Esophagus muscularis mucosa (tissue), 4 donors: ENCODE measurements around the gene FDPS. TPM values are rescaled to one million over a fixed set of nuclear protein-coding genes. Genes with fewer than 3 reads are reported as not detected.
A peak's percentile ranks its signal among the peaks of the same experiment; 100 is the strongest.

Experiments used
- DNase-seq: peaks from one replicate; pipeline ENCODE4 v3.0.0-alpha.2; 2017; ENCODE audit errors: extremely low spot score
- H3K27ac ChIP-seq, 4 donors: fragments of 200-600 bp; sonication (generic); replicated peaks in 1 of 4; 1 replicate in 3 of 4; 2 replicates in 1 of 4; pipeline ENCODE4 v1.5.1; 2016 to 2019; ENCODE audit warnings: mild to moderate bottlenecking in 1 of 4
- H3K27me3 ChIP-seq, 4 donors: fragments of 200-600 bp; sonication (generic); one replicate each; pipeline versions ENCODE4 v1.5.1 to v1.6.0; 2016 to 2019
- H3K36me3 ChIP-seq, 4 donors: fragments of 200-600 bp; sonication (generic); one replicate each; pipeline ENCODE4 v1.5.1; 2016 to 2019
- H3K4me1 ChIP-seq, 4 donors: fragments of 200-600 bp; sonication (generic); one replicate each; pipeline ENCODE4 v1.5.1; 2016 to 2019
- H3K4me3 ChIP-seq, 4 donors: fragments of 200-600 bp; sonication (generic); 1 replicate in 2 of 4; 2 replicates in 2 of 4; pipeline ENCODE4 v1.5.1; 2016 to 2019; ENCODE audit warnings: mild to moderate bottlenecking in 4 of 4, moderate library complexity in 1 of 4
- H3K9me3 ChIP-seq, 4 donors: fragments of 200-600 bp; sonication (generic); 1 replicate in 3 of 4; 2 replicates in 1 of 4; pipeline ENCODE4 v1.5.1; 2016 to 2019
- CTCF ChIP-seq, 3 experiments: fragments of 200-600 bp in 2 of 3; fragments of 450-650 bp in 1 of 3; sonication (generic) in 2 of 3; IDR thresholded peaks; one replicate each; pipeline ENCODE4 v1.5.1; 2017 to 2019; ENCODE audit warnings: antibody characterized with exemption in 3 of 3, mild to moderate bottlenecking in 2 of 3, moderate library complexity in 1 of 3
- EP300 ChIP-seq: sonication (generic); formaldehyde crosslinking; IDR thresholded peaks from one replicate; pipeline ENCODE4 v1.6.1; 2017; ENCODE audit warnings: antibody characterized with exemption
- POLR2A ChIP-seq: fragments of 450-650 bp; IDR thresholded peaks from one replicate; pipeline ENCODE4 v1.6.1; 2017; ENCODE audit warnings: antibody characterized with exemption, moderate library complexity, mild to moderate bottlenecking, low read depth
- POLR2AphosphoS5 ChIP-seq, 2 donors: sonication (generic); formaldehyde crosslinking; IDR thresholded peaks; one replicate each; pipeline ENCODE4 v1.6.1; 2017; ENCODE audit warnings: antibody characterized with exemption in 2 of 2
- WGBS: methylation state at CpG from one replicate; pipeline ENCODE4 v1.1.5; 2018; 5-methylcytosine and 5-hydroxymethylcytosine counted together
- intact Hi-C: fragments of 100-400 bp; cut with DNase I; formaldehyde crosslinking; loops from one replicate; pipeline ENCODE4 v1.15.1; 2023
- total RNA-seq, 4 donors: library from RNA; depleted of rRNA; stranded (reverse); fragments of >200 nt; gene quantifications; one replicate each; pipeline versions ENCODE4 v1.1.0 to v1.2.1, GENCODE V29; 2016

The FDPS gene
- total RNA-seq, 4 donors from 2014 or later, result 70.2 to 97.2 (median 82.0) TPM

- TF ChIP-seq EP300 (no peak), POLR2AphosphoS5 (IDR thresholded peaks at IDR 0.05) (no peak), POLR2A (no peak), CTCF (IDR thresholded peaks at IDR 0.05) (no peak)
- H3K27me3 ChIP-seq, result no peaks in the 10 kb centered on the region
- H3K4me1 ChIP-seq, result peaks cover 23 to 44% (median 40%) of the 10 kb centered on the region in 4 donors
- WGBS, result 47% methylated on average over 11 of the region's 11 CpGs
- DNase-seq, result no peak
- peak overlapping the region; percentile 68 to 94 (median 84) for H3K4me3 ChIP-seq
- H3K27ac ChIP-seq, result peak overlapping the region; percentile 99
- intact Hi-C loops, result loop anchor here (2.0 kb wide), 1 partner anchor 41 kb away; no protein-coding TSS in a partner anchor
- no peaks in the 10 kb centered on the region for H3K9me3 ChIP-seq
- H3K36me3 ChIP-seq, result peaks cover 0 to 34% (median 18%) of the 10 kb centered on the region in 4 donors
These were observed 11.6 kb downstream of the FDPS start for GRCh38 chr1:155320252-155320651.

- TF ChIP-seq POLR2AphosphoS5 (IDR thresholded peaks at IDR 0.05) (peak; percentile 85 to 86), CTCF (IDR thresholded peaks at IDR 0.05) (peak in 1 of 3 experiments; percentile 13), POLR2A (no peak)
- intact Hi-C loops, result loop anchor here (2.0 kb wide), 1 partner anchor 42 kb away; no protein-coding TSS in a partner anchor
These were observed 12.3 kb downstream of the FDPS start, which contains the start of gene RUSC1 for GRCh38 chr1:155320661-155321617. Gene RUSC1, plus strand, starts transcription at chr1:155320894. Its CDS starts 880 bp downstream, at chr1:155321774.

GRCh38 chr1:155321639-155322503 is 13.2 kb downstream of the FDPS start:
- 41% methylated on average over 24 of the region's 27 CpGs for WGBS
- Histone ChIP-seq H3K27me3 (no peaks in the 10 kb centered on the region), H3K27ac (peak overlapping the region; percentile 99), H3K4me1 (peaks cover 28 to 57% (median 55%) of the 10 kb centered on the region in 4 donors), H3K4me3 (peak overlapping the region; percentile 68 to 94 (median 84)), H3K9me3 (no peaks in the 10 kb centered on the region), H3K36me3 (peaks cover 0 to 33% (median 17%) of the 10 kb centered on the region in 4 donors)
- intact Hi-C loops, result loop anchor here (2.0 kb wide), 1 partner anchor 43 kb away; no protein-coding TSS in a partner anchor
- TF ChIP-seq EP300 (no peak), POLR2AphosphoS5 (IDR thresholded peaks at IDR 0.05) (no peak), CTCF (IDR thresholded peaks at IDR 0.05) (no peak)
- no peak for DNase-seq

More at GRCh38 chr1:155320661-155321617, 12.3 kb downstream of the FDPS start, which contains the start of gene RUSC1:
- H3K36me3 ChIP-seq, result peaks cover 0 to 29% (median 15%) of the 10 kb centered on the region in 4 donors
- no peaks in the 10 kb centered on the region for H3K9me3 ChIP-seq
- 13% methylated on average over 43 of the region's 51 CpGs for WGBS
- H3K4me1 ChIP-seq, result peaks cover 28 to 51% (median 47%) of the 10 kb centered on the region in 4 donors
- peak within 1 kb of the TSS; percentile 99 for H3K27ac ChIP-seq
- DNase-seq, result no peak
- peak within 1 kb of the TSS; percentile 68 to 94 (median 84) for H3K4me3 ChIP-seq
- no peaks in the 10 kb centered on the region for H3K27me3 ChIP-seq

- no peak for DNase-seq
These were observed 13.9 kb downstream of the FDPS start for GRCh38 chr1:155322571-155322952.

More at GRCh38 chr1:155322571-155322952, 13.9 kb downstream of the FDPS start:
- Histone ChIP-seq H3K4me3 (peak overlapping the region; percentile 68 to 94 (median 84)), H3K27ac (peak overlapping the region; percentile 99), H3K9me3 (no peaks in the 10 kb centered on the region), H3K4me1 (peaks cover 28 to 59% (median 55%) of the 10 kb centered on the region in 4 donors), H3K27me3 (no peaks in the 10 kb centered on the region), H3K36me3 (peaks cover 0 to 38% (median 20%) of the 10 kb centered on the region in 4 donors)
- WGBS, result 0% methylated on average over 14 of the region's 28 CpGs
- TF ChIP-seq POLR2A (no peak), EP300 (no peak), CTCF (IDR thresholded peaks at IDR 0.05) (no peak), POLR2AphosphoS5 (IDR thresholded peaks at IDR 0.05) (no peak)
- intact Hi-C loops, result no loop called here
